Nephron progenitor cell (in vitro differentiated cells): Measurements from ENCODE around the gene MYO18B.

Experiments
- DNase-seq: peaks from one replicate; pipeline ENCODE4 v3.0.0; 2021
- H3K27ac Mint-ChIP-seq: 2 replicates; pipeline ENCODE4 v1.8.0; 2021; ENCODE audit warnings: mild to moderate bottlenecking, moderate library complexity, mixed read lengths
- H3K27me3 Mint-ChIP-seq: 2 replicates; pipeline ENCODE4 v1.8.0; 2021; ENCODE audit warnings: mild to moderate bottlenecking, low read depth, mixed read lengths; ENCODE audit not compliant: poor library complexity
- H3K36me3 Mint-ChIP-seq: 2 replicates; pipeline ENCODE4 v1.8.0; 2021; ENCODE audit warnings: low read depth, mixed read lengths
- H3K4me1 Mint-ChIP-seq: 2 replicates; pipeline ENCODE4 v1.8.0; 2021; ENCODE audit warnings: mixed read lengths
- H3K4me3 Mint-ChIP-seq: 2 replicates; pipeline ENCODE4 v1.8.0; 2021; ENCODE audit warnings: mild to moderate bottlenecking, moderate library complexity, mixed read lengths
- H3K9me3 Mint-ChIP-seq: 2 replicates; pipeline ENCODE4 v1.8.0; 2021; ENCODE audit warnings: mild to moderate bottlenecking, moderate library complexity, mixed read lengths
- TF ChIP-seq, protein P1 (sequence below): fragments of 200-600 bp; sonication (generic); IDR thresholded peaks from 2 replicates; pipeline ENCODE4 v1.5.0; 2021; ENCODE audit warnings: antibody characterized with exemption

The MYO18B gene

DNA sequence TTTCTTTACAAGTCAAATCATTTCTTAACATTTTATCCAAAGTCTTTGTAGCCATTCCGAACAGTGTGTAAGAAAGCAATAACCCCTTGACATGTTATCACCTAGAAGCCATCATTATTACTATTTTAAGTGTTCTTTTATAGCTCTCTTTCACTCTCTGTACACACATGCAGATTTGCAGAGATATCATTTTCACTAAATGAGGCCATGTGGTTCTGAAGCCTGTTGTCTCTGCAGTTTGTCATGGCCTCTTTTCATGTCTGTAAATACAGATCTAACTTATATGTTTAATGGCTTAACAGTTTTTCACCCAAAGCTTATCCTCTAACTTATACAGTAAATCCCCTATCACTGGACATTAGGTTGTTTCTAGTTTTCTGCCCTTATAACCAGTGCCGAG lies 166.8 kb downstream of the MYO18B start:
- Mint-ChIP-seq H3K4me1 (peaks cover 11% of the 10 kb centered on the region), H3K9me3 (peaks cover 13% of the 10 kb centered on the region), H3K36me3 (peaks cover 5% of the 10 kb centered on the region), H3K4me3 (no peak overlapping the region), H3K27ac (no peak overlapping the region), H3K27me3 (peaks cover 22% of the 10 kb centered on the region)
- DNase-seq: no peak
- TF ChIP-seq, protein P1, sequence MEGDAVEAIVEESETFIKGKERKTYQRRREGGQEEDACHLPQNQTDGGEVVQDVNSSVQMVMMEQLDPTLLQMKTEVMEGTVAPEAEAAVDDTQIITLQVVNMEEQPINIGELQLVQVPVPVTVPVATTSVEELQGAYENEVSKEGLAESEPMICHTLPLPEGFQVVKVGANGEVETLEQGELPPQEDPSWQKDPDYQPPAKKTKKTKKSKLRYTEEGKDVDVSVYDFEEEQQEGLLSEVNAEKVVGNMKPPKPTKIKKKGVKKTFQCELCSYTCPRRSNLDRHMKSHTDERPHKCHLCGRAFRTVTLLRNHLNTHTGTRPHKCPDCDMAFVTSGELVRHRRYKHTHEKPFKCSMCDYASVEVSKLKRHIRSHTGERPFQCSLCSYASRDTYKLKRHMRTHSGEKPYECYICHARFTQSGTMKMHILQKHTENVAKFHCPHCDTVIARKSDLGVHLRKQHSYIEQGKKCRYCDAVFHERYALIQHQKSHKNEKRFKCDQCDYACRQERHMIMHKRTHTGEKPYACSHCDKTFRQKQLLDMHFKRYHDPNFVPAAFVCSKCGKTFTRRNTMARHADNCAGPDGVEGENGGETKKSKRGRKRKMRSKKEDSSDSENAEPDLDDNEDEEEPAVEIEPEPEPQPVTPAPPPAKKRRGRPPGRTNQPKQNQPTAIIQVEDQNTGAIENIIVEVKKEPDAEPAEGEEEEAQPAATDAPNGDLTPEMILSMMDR: no peak

DNA sequence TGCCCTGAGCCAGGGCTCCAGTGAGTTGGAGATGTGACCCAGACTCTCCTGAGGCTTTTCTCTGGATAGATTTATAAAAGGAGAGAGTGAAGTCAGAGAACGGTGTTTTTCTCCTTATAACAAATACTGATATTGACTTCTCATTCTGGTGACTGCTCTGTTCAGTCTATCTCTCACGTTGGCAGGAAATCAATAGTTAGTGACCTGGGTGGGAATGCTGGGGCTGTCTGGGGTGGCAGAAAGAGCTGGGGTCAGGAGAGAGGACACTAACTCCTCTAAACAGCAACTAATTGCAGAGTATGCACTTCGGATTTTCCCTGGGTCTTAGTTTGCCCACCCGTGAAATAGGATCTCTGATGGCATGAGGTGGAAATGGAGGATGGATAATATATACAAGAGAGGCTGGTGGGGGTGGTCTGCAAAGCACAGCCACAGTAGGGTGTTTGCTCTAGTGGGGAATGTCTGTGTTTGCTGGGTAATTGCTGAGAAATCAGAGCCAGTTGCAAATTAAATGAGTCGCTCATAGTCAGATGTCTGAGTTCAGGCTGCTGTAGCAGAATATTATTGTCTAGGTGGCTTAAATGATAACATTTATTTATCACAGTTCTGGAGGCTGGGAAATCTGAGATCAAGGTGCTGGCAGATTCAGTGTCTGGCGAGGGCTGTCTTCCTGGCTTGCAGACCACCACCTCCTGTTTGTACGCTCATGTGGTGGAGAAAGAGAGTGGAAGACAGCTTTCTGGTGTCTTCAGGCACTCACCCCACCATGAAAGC lies 167.8 kb downstream of the MYO18B start:
- TF ChIP-seq, protein P1: no peak
- peaks cover 5% of the 10 kb centered on the region for H3K36me3 Mint-ChIP-seq
- peaks cover 18% of the 10 kb centered on the region for H3K27me3 Mint-ChIP-seq
- no peak overlapping the region for H3K4me3 Mint-ChIP-seq
- H3K27ac Mint-ChIP-seq: no peak overlapping the region
- H3K9me3 Mint-ChIP-seq: peaks cover 13% of the 10 kb centered on the region
- DNase-seq: no peak
- peaks cover 11% of the 10 kb centered on the region for H3K4me1 Mint-ChIP-seq

DNA sequence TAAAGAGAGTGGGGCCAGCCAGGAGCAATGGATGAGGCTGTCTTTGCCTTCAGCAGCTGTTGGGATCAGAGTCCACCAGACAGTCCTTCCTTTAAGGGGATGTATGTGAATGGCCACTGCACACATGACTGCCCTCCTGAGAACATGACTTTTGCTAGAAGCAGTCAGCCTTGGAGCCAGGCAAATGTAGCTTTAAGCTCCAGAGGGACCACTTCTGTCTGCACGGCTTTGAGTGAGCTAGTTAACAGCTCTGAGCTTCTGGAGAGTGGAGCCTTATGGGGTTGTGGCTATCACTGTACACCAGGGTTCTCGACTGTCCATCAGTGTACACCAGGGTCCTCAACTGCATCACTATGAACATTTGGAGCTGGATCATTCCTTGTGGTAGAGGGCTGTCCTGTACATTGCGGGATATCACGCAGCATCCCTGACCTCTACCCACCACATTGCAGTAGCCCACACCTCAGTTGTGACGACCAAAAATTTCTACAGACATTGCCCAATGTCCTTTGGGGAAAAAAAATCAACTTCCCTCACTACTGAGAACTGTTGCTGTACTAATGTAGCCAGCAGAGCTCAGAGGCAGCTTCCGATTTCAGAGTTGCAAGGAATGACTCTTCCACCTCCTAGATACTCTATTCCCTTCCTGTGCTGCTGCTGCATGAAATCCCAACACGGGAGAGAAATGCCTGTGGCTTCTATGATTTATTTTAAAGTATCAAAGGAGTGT lies 169.4 kb downstream of the MYO18B start:
- no peak for DNase-seq
- Mint-ChIP-seq H3K27me3 (peaks cover 17% of the 10 kb centered on the region), H3K9me3 (peaks cover 9% of the 10 kb centered on the region), H3K36me3 (peaks cover 3% of the 10 kb centered on the region), H3K4me3 (no peak overlapping the region), H3K27ac (no peak overlapping the region), H3K4me1 (peaks cover 11% of the 10 kb centered on the region)
- TF ChIP-seq, protein P1: no peak

DNA sequence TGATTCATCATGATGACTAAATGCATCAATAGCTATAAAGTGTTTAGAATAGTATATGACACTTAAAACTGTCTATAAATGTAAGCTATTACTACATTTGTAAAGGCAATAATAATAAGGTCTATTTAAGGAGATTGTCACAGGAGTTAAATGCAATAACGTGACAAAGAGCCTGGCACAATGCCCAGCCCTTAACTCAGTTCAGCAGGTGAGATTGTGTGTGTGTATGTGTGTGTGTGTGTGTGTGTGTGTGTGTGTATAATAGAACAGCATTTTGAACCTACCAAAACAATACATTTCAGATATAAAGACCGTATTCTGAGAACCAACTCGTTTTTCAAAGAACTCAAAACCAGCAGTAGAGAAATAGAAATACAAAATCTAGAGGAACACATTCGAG lies 177.5 kb downstream of the MYO18B start:
- TF ChIP-seq, protein P1: no peak
- Mint-ChIP-seq H3K27me3 (peaks cover 21% of the 10 kb centered on the region), H3K4me3 (no peak overlapping the region), H3K4me1 (no peaks in the 10 kb centered on the region), H3K9me3 (peaks cover 6% of the 10 kb centered on the region), H3K27ac (no peak overlapping the region), H3K36me3 (no peaks in the 10 kb centered on the region)
- DNase-seq: no peak

DNA sequence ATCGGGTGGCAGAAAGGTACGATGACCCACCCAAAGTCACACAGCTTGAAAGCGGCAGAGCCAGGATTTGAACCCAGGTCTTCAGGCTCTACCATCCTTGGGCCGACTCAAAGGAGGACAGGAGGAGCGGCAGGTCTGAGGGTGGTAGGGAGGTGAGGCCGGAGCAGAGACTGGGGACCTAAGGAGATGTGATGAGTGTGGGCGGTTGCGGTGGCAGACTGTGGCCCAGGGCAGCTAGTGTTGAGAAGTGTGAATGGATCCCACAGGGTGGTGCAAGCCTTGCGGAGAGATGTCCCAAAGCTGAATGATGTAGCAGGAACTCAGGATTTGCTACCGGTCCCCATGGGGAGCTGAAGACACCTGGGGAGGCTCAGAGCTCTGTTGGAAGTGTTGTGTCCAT lies 180.2 kb downstream of the MYO18B start:
- no peaks in the 10 kb centered on the region for H3K4me1 Mint-ChIP-seq
- no peak overlapping the region for H3K27ac Mint-ChIP-seq

More for the DNA sequence above, 180.2 kb downstream of the MYO18B start:
- DNase-seq: no peak
- H3K27me3 Mint-ChIP-seq: peaks cover 25% of the 10 kb centered on the region
- TF ChIP-seq, protein P1: no peak
- H3K4me3 Mint-ChIP-seq: no peak overlapping the region
- H3K9me3 Mint-ChIP-seq: peaks cover 13% of the 10 kb centered on the region
- no peaks in the 10 kb centered on the region for H3K36me3 Mint-ChIP-seq
